ENCODE data around the gene RPS19.

GRCh38 chr19:41870401-41870873, 10.4 kb downstream of the RPS19 start:
- no peak for TF ChIP-seq POLR2A (IDR thresholded peaks at IDR 0.05; ENCODE audit: borderline replicate concordance, extremely low read depth, insufficient read depth, insufficient read length)
- no peak for TF ChIP-seq CTCF (IDR thresholded peaks at IDR 0.05 in 2 of 3, conservative IDR thresholded peaks at IDR 0.05 in 1 of 3; ENCODE audit: borderline replicate concordance in 1 of 3, insufficient read depth in 1 of 3, low read depth in 2 of 3, low read length in 2 of 3)
- TF ChIP-seq POLR2AphosphoS5 (IDR thresholded peaks at IDR 0.05; ENCODE audit: low read depth, low read length) = no peak; the same call in none of the 2 replicates
- no peak for TF ChIP-seq CEBPB (IDR thresholded peaks at IDR 0.05; ENCODE audit: low read depth)
- TF ChIP-seq, protein P1, sequence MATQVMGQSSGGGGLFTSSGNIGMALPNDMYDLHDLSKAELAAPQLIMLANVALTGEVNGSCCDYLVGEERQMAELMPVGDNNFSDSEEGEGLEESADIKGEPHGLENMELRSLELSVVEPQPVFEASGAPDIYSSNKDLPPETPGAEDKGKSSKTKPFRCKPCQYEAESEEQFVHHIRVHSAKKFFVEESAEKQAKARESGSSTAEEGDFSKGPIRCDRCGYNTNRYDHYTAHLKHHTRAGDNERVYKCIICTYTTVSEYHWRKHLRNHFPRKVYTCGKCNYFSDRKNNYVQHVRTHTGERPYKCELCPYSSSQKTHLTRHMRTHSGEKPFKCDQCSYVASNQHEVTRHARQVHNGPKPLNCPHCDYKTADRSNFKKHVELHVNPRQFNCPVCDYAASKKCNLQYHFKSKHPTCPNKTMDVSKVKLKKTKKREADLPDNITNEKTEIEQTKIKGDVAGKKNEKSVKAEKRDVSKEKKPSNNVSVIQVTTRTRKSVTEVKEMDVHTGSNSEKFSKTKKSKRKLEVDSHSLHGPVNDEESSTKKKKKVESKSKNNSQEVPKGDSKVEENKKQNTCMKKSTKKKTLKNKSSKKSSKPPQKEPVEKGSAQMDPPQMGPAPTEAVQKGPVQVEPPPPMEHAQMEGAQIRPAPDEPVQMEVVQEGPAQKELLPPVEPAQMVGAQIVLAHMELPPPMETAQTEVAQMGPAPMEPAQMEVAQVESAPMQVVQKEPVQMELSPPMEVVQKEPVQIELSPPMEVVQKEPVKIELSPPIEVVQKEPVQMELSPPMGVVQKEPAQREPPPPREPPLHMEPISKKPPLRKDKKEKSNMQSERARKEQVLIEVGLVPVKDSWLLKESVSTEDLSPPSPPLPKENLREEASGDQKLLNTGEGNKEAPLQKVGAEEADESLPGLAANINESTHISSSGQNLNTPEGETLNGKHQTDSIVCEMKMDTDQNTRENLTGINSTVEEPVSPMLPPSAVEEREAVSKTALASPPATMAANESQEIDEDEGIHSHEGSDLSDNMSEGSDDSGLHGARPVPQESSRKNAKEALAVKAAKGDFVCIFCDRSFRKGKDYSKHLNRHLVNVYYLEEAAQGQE (IDR thresholded peaks at IDR 0.05; ENCODE audit: low read depth) = no peak
- TF ChIP-seq MAX (IDR thresholded peaks at IDR 0.05) = no peak
- TF ChIP-seq SIN3A (IDR thresholded peaks at IDR 0.05; ENCODE audit: low read depth) = no peak
- no peak for TF ChIP-seq EZH2 (IDR thresholded peaks at IDR 0.05)
- TF ChIP-seq YY1 (IDR thresholded peaks at IDR 0.05; ENCODE audit: extremely low read depth, insufficient replicate concordance, low read depth, low read length) = no peak
- no peak for TF ChIP-seq SRF (IDR thresholded peaks at IDR 0.05; ENCODE audit: low read depth)
- TF ChIP-seq ZNF274 (IDR thresholded peaks at IDR 0.05; ENCODE audit: low read depth, low read length) = no peak
- no peak for TF ChIP-seq EGR1 (IDR thresholded peaks at IDR 0.05; ENCODE audit: low read depth)
- TF ChIP-seq RAD21 (IDR thresholded peaks at IDR 0.05; ENCODE audit: low read depth) = no peak

All from HCT116 (cell line).